SK-N-SH treated with all-trans-retinoic acid at 6 μM for 48 hours (cell line): ENCODE data around the gene XK.

Experiments
- ATAC-seq: fragments of 200-7000 bp; cut with Tn5 transposase; 3 replicates; pipeline ENCODE4 v1.9.1; 2020; ENCODE audit warnings: mild to moderate bottlenecking, moderate library complexity
- ARNTL ChIP-seq: fragments of 450-650 bp; formaldehyde crosslinking; IDR thresholded peaks from 2 replicates; pipeline ENCODE4 v1.5.0; 2020; ENCODE audit warnings: low read depth, mild to moderate bottlenecking, moderate library complexity, borderline replicate concordance
- BACH2 ChIP-seq: fragments of 250-450 bp; sonication (Bioruptor Pico); IDR thresholded peaks from 2 replicates; pipeline ENCODE4 v1.9.0; 2021; ENCODE audit warnings: mild to moderate bottlenecking, borderline replicate concordance
- CSDC2 ChIP-seq: fragments of 250-450 bp; sonication (Bioruptor Pico); IDR thresholded peaks from 2 replicates; pipeline ENCODE4 v1.5.0; 2020; ENCODE audit warnings: mild to moderate bottlenecking, moderate library complexity
- ESRRG ChIP-seq: fragments of 250-450 bp; sonication (Bioruptor Pico); IDR thresholded peaks from 2 replicates; pipeline ENCODE4 v1.6.1; 2021; ENCODE audit warnings: mild to moderate bottlenecking
- GLIS3 ChIP-seq: fragments of 250-450 bp; sonication (Bioruptor Pico); IDR thresholded peaks from 2 replicates; pipeline ENCODE4 v1.5.0; 2020; ENCODE audit warnings: mild to moderate bottlenecking, moderate library complexity
- ISL1 ChIP-seq: fragments of 250-450 bp; sonication (Bioruptor Pico); IDR thresholded peaks from 2 replicates; pipeline ENCODE4 v2.1.2; 2022; ENCODE audit warnings: mild to moderate bottlenecking, moderate library complexity
- OSR1 ChIP-seq: fragments of 250-450 bp; sonication (Bioruptor Pico); IDR thresholded peaks from 2 replicates; pipeline ENCODE4 v1.8.0; 2022; ENCODE audit warnings: moderate library complexity, mild to moderate bottlenecking, inconsistent platforms
- RARB ChIP-seq: fragments of 250-450 bp; sonication (Bioruptor Pico); IDR thresholded peaks from 2 replicates; pipeline ENCODE4 v1.8.0; 2021; ENCODE audit warnings: mild to moderate bottlenecking, moderate library complexity
- SNAI2 ChIP-seq: fragments of 250-450 bp; sonication (Bioruptor Pico); IDR thresholded peaks from 2 replicates; pipeline ENCODE4 v1.5.0; 2020; ENCODE audit warnings: mild to moderate bottlenecking, moderate library complexity
- TCF4 ChIP-seq: fragments of 250-450 bp; sonication (Bioruptor Pico); IDR thresholded peaks from 2 replicates; pipeline ENCODE4 v1.8.0; 2021; ENCODE audit warnings: mild to moderate bottlenecking, moderate library complexity, borderline replicate concordance
- TOX ChIP-seq: fragments of 250-450 bp; sonication (Bioruptor Pico); IDR thresholded peaks from 2 replicates; pipeline ENCODE4 v1.8.0; 2021; ENCODE audit warnings: mild to moderate bottlenecking, moderate library complexity, borderline replicate concordance
- ZFP3 ChIP-seq: fragments of 250-450 bp; sonication (Bioruptor Pico); IDR thresholded peaks from 2 replicates; pipeline ENCODE4 v1.5.0; 2020; ENCODE audit warnings: mild to moderate bottlenecking, moderate library complexity
- ZFP30 ChIP-seq: fragments of 450-650 bp; formaldehyde crosslinking; IDR thresholded peaks from 2 replicates; pipeline ENCODE4 v1.5.0; 2022; ENCODE audit warnings: mild to moderate bottlenecking, moderate library complexity
- ZNF70 ChIP-seq: fragments of 450-650 bp; formaldehyde crosslinking; IDR thresholded peaks from 2 replicates; pipeline ENCODE4 v1.5.0; 2020; ENCODE audit warnings: mild to moderate bottlenecking, moderate library complexity
- ZNF8 ChIP-seq: fragments of 450-650 bp; formaldehyde crosslinking; IDR thresholded peaks from 2 replicates; pipeline ENCODE4 v1.5.0; 2020; ENCODE audit warnings: mild to moderate bottlenecking, moderate library complexity
- TF ChIP-seq, protein P1 (sequence below): fragments of 250-450 bp; sonication (Bioruptor Pico); IDR thresholded peaks from 2 replicates; pipeline ENCODE4 v1.8.0; 2021; ENCODE audit warnings: low read depth, mild to moderate bottlenecking, moderate library complexity, borderline replicate concordance
- TF ChIP-seq, protein P2 (sequence below): fragments of 250-450 bp; sonication (Bioruptor Pico); IDR thresholded peaks from 2 replicates; pipeline ENCODE4 v1.5.1; 2021; ENCODE audit warnings: mild to moderate bottlenecking, moderate library complexity
- TF ChIP-seq, protein P3 (sequence below): fragments of 250-450 bp; sonication (Bioruptor Pico); IDR thresholded peaks from 2 replicates; pipeline ENCODE4 v1.5.0; 2020; ENCODE audit warnings: mild to moderate bottlenecking, moderate library complexity
- TF ChIP-seq, protein P4 (sequence below): fragments of 250-450 bp; sonication (Bioruptor Pico); IDR thresholded peaks from 2 replicates; pipeline ENCODE4 v1.5.1; 2020; ENCODE audit warnings: low read depth, mild to moderate bottlenecking, moderate library complexity

Gene XK

DNA sequence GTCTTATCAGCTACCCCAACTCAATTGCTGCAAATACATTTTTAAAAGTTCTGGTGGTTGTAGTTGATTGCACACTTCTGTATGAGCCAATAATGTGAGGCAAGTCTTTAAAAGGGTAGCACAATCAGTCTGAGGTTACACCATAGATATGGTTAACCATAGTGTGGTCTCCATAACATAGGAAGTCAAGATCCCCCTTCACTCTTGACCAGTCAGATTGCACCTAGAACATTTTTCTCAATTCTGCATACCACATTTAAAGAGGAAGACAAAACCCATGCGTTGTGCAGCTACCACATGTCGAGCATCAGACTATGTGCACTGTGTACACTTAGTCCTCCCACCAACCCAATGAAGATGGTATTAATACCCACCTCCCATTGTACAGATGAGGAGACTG lies 67.8 kb downstream of the XK start:
- no peak for ATAC-seq
- TF ChIP-seq OSR1 (CRISPR knock-in tag) (no peak), ZFP3 (CRISPR knock-in tag) (no peak), SNAI2 (no peak), ZNF8 (no peak), CSDC2 (CRISPR knock-in tag) (no peak), GLIS3 (CRISPR knock-in tag) (no peak), ISL1 (CRISPR knock-in tag) (no peak), ARNTL (CRISPR knock-in tag) (no peak), ZNF70 (no peak), TOX (CRISPR knock-in tag) (no peak), ZFP30 (CRISPR knock-in tag) (no peak)
- TF ChIP-seq, protein P1, sequence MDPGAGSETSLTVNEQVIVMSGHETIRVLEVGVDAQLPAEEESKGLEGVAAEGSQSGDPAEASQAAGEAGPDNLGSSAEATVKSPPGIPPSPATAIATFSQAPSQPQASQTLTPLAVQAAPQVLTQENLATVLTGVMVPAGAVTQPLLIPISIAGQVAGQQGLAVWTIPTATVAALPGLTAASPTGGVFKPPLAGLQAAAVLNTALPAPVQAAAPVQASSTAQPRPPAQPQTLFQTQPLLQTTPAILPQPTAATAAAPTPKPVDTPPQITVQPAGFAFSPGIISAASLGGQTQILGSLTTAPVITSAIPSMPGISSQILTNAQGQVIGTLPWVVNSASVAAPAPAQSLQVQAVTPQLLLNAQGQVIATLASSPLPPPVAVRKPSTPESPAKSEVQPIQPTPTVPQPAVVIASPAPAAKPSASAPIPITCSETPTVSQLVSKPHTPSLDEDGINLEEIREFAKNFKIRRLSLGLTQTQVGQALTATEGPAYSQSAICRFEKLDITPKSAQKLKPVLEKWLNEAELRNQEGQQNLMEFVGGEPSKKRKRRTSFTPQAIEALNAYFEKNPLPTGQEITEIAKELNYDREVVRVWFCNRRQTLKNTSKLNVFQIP: no peak

DNA sequence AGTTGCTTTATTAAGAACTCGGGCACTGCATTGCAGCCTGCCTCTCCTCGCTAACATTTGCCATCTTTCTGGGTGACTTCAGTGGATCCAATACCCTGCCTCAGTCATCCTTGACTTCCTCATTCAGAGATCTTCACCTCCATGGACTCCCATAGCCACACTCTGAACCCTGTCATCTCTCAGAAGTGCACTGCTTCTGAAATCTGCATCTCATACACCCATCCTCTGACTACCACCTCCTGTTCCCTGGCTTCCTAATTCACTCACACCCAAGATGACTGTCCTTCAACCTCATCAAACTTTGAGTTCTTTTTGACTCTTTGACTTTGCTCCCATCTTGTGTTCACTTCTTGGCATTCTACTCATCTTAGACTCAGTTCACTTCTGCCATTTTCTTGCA lies 68.9 kb downstream of the XK start:
- no peak for TF ChIP-seq ZFP30 (CRISPR knock-in tag)
- TF ChIP-seq ISL1 (CRISPR knock-in tag): no peak
- TF ChIP-seq, protein P1: no peak
- TF ChIP-seq, protein P2, sequence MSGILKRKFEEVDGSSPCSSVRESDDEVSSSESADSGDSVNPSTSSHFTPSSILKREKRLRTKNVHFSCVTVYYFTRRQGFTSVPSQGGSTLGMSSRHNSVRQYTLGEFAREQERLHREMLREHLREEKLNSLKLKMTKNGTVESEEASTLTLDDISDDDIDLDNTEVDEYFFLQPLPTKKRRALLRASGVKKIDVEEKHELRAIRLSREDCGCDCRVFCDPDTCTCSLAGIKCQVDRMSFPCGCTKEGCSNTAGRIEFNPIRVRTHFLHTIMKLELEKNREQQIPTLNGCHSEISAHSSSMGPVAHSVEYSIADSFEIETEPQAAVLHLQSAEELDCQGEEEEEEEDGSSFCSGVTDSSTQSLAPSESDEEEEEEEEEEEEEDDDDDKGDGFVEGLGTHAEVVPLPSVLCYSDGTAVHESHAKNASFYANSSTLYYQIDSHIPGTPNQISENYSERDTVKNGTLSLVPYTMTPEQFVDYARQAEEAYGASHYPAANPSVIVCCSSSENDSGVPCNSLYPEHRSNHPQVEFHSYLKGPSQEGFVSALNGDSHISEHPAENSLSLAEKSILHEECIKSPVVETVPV (CRISPR knock-in tag): no peak
- TF ChIP-seq ZNF70: no peak
- TF ChIP-seq BACH2: no peak
- TF ChIP-seq, protein P3, sequence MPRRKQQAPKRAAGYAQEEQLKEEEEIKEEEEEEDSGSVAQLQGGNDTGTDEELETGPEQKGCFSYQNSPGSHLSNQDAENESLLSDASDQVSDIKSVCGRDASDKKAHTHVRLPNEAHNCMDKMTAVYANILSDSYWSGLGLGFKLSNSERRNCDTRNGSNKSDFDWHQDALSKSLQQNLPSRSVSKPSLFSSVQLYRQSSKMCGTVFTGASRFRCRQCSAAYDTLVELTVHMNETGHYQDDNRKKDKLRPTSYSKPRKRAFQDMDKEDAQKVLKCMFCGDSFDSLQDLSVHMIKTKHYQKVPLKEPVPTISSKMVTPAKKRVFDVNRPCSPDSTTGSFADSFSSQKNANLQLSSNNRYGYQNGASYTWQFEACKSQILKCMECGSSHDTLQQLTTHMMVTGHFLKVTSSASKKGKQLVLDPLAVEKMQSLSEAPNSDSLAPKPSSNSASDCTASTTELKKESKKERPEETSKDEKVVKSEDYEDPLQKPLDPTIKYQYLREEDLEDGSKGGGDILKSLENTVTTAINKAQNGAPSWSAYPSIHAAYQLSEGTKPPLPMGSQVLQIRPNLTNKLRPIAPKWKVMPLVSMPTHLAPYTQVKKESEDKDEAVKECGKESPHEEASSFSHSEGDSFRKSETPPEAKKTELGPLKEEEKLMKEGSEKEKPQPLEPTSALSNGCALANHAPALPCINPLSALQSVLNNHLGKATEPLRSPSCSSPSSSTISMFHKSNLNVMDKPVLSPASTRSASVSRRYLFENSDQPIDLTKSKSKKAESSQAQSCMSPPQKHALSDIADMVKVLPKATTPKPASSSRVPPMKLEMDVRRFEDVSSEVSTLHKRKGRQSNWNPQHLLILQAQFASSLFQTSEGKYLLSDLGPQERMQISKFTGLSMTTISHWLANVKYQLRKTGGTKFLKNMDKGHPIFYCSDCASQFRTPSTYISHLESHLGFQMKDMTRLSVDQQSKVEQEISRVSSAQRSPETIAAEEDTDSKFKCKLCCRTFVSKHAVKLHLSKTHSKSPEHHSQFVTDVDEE (CRISPR knock-in tag): no peak
- no peak for TF ChIP-seq CSDC2 (CRISPR knock-in tag)
- TF ChIP-seq ESRRG: no peak
- TF ChIP-seq TCF4: no peak
- TF ChIP-seq, protein P4, sequence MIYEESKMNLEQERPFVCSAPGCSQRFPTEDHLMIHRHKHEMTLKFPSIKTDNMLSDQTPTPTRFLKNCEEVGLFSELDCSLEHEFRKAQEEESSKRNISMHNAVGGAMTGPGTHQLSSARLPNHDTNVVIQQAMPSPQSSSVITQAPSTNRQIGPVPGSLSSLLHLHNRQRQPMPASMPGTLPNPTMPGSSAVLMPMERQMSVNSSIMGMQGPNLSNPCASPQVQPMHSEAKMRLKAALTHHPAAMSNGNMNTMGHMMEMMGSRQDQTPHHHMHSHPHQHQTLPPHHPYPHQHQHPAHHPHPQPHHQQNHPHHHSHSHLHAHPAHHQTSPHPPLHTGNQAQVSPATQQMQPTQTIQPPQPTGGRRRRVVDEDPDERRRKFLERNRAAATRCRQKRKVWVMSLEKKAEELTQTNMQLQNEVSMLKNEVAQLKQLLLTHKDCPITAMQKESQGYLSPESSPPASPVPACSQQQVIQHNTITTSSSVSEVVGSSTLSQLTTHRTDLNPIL (CRISPR knock-in tag): no peak
- no peak for TF ChIP-seq ZFP3 (CRISPR knock-in tag)
- TF ChIP-seq OSR1 (CRISPR knock-in tag): no peak
- TF ChIP-seq GLIS3 (CRISPR knock-in tag): no peak
- no peak for TF ChIP-seq ZNF8
- no peak for TF ChIP-seq SNAI2
- TF ChIP-seq RARB (CRISPR knock-in tag): no peak
- ATAC-seq: no peak

DNA sequence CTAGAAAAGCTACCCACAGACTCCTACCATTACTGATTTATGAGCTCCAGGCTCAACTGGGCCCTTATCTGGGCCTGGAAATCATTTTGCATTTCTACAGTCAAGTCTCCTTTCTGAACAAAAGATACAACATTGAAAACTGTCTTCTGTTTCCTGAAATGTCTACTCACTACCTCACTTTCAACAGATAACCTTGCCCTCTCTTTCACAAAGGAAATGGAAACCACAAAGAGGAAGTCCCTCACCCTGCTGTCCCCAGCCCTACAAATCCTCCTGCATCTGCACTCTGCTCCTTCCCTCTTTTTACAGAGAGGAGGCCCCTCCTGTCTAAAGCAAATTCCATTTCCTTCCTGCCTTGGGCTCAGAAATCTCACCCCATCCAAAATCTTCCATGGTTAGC lies 69.4 kb downstream of the XK start:
- no peak for ATAC-seq
- TF ChIP-seq, protein P3 (CRISPR knock-in tag): no peak
- no peak for TF ChIP-seq ISL1 (CRISPR knock-in tag)
- TF ChIP-seq, all 23 proteins: peak for 0
